Measurements from ENCODE around the gene TMTC1. TPM values are rescaled to one million over a fixed set of nuclear protein-coding genes. Genes with fewer than 3 reads are reported as not detected.

Gene TMTC1
- total and polyA plus RNA-seq, 9 of the 15 experiments (the other 6 are each of a cell fraction or from before 2014, with no cell fraction given), result under 0.01 to 0.18 (median 0.06) TPM; not detected in 2

- TF ChIP-seq CBX2 (IDR thresholded peaks at IDR 0.05; ENCODE audit: insufficient read depth, low read length, poor library complexity, severe bottlenecking), result no peak
Measured at GRCh38 chr12:29797565-29798355, 14.0 kb upstream of the TMTC1 start (continued).

- BruUV-seq (replicated peaks), result no TSS peak
- no peak overlapping the region for H3K4me2 ChIP-seq (ENCODE audit: insufficient read depth, low read length)
- intact Hi-C loops (cut with micrococcal nuclease), result no loop called here
- DNase-seq (ENCODE audit: extremely low read depth in 1 of 4, low spot score in 3 of 4) (no peak), ATAC-seq (no peak), FAIRE-seq (no peak)
- no peaks in the 10 kb centered on the region for H3K27me3 ChIP-seq (ENCODE audit: control insufficient read depth in 2 of 2, insufficient read depth in 2 of 2, low read length in 2 of 2)
- no peak overlapping the region for H3K9ac ChIP-seq (ENCODE audit: insufficient read depth in 1 of 2, low read depth in 2 of 2, low read length in 2 of 2)
- H3K79me2 ChIP-seq (ENCODE audit: control insufficient read depth, insufficient read depth, low read length), result no peaks in the 10 kb centered on the region
- no peaks in the 10 kb centered on the region for H3K36me3 ChIP-seq (ENCODE audit: control insufficient read depth, insufficient read depth, low read length)
- no peak overlapping the region for H2AFZ ChIP-seq (ENCODE audit: low read depth, low read length)
- H3K4me1 ChIP-seq (replicated peaks in 1 of 2; ENCODE audit: control insufficient read depth in 2 of 2, insufficient read depth in 2 of 2, low read length in 2 of 2), result no peaks in the 10 kb centered on the region
- CTCF ChIA-PET (ENCODE audit: low intra/inter-chr PET ratio), result no interaction called here
- no peak overlapping the region for H3K27ac ChIP-seq (ENCODE audit: extremely low read depth, low read depth, low read length)
- H4K20me1 ChIP-seq (replicated peaks; ENCODE audit: control insufficient read depth, insufficient read depth, low read length), result no peaks in the 10 kb centered on the region
- 0% methylated on average over 6 of the region's 6 CpGs for WGBS (ENCODE audit: insufficient coverage, low coverage, missing lambda C conversion rate)
- H3K9me3 ChIP-seq (replicated peaks; ENCODE audit: control insufficient read depth, insufficient read depth, low read depth, low read length), result peaks cover 22% of the 10 kb centered on the region
- no peak overlapping the region for H3K4me3 ChIP-seq
- H3K9me1 ChIP-seq (ENCODE audit: control insufficient read depth, insufficient read depth, low read length), result no peaks in the 10 kb centered on the region
- in situ Hi-C loops (cut with MboI), result no loop called here
- POLR2A ChIA-PET, result no interaction called here
- TF ChIP-seq HMBOX1 (IDR thresholded peaks at IDR 0.05) (no peak), ZNF644 (tag; IDR thresholded peaks at IDR 0.05; ENCODE audit: low read depth) (no peak)
Measured at GRCh38 chr12:29796823-29797263, 13.1 kb upstream of the TMTC1 start.

Data from K562 (cell line).